ENCODE measurements around the gene PAMR1.

DNA sequence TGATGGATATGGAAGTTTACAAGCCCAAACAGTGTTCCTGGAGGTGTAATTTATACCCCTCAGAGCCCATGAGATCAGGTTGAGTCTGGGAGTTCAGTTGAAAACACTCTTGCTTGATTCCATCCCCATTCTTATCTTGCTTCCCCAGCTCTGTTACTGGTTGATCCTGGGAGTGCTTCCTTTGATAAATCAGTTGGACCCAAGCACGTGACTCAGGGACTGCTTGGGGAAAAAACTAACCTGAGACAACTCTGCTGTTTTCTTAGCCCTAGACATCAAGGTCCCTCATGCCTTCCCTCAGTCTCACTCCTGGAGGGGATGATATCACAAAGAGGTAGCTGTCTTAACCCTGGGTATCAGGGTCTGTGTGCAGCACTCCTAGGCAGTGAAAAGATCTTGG lies 71.1 kb downstream of the PAMR1 start:
- TF ChIP-seq, protein P1, sequence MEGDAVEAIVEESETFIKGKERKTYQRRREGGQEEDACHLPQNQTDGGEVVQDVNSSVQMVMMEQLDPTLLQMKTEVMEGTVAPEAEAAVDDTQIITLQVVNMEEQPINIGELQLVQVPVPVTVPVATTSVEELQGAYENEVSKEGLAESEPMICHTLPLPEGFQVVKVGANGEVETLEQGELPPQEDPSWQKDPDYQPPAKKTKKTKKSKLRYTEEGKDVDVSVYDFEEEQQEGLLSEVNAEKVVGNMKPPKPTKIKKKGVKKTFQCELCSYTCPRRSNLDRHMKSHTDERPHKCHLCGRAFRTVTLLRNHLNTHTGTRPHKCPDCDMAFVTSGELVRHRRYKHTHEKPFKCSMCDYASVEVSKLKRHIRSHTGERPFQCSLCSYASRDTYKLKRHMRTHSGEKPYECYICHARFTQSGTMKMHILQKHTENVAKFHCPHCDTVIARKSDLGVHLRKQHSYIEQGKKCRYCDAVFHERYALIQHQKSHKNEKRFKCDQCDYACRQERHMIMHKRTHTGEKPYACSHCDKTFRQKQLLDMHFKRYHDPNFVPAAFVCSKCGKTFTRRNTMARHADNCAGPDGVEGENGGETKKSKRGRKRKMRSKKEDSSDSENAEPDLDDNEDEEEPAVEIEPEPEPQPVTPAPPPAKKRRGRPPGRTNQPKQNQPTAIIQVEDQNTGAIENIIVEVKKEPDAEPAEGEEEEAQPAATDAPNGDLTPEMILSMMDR (IDR thresholded peaks at IDR 0.05; ENCODE audit: control extremely low read depth in 1 of 3, insufficient read depth in 1 of 3, low read depth in 1 of 3, low read length in 3 of 3): no peak
- TF ChIP-seq EP300 (IDR thresholded peaks at IDR 0.05; ENCODE audit: borderline replicate concordance in 1 of 2, low read depth in 2 of 2, low read length in 2 of 2): no peak
- TF ChIP-seq SP1 (IDR thresholded peaks at IDR 0.05; ENCODE audit: low read depth, low read length): no peak
- TF ChIP-seq EZH2 (IDR thresholded peaks at IDR 0.05; ENCODE audit: low read depth, low read length, severe bottlenecking): no peak
- no peak for TF ChIP-seq POLR2A (IDR thresholded peaks at IDR 0.05; ENCODE audit: control extremely low read depth in 1 of 2, low read depth in 2 of 2, low read length in 2 of 2)
- TF ChIP-seq HDAC6 (IDR thresholded peaks at IDR 0.05; ENCODE audit: low read depth, low read length): no peak
- no peak for TF ChIP-seq PHF8 (conservative IDR thresholded peaks at IDR 0.05; ENCODE audit: low read depth, low read length)
- TF ChIP-seq, protein P2, sequence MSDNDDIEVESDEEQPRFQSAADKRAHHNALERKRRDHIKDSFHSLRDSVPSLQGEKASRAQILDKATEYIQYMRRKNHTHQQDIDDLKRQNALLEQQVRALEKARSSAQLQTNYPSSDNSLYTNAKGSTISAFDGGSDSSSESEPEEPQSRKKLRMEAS (IDR thresholded peaks at IDR 0.05): no peak
- TF ChIP-seq CBX5 (IDR thresholded peaks at IDR 0.05; ENCODE audit: low read depth, low read length): no peak
- no peak for TF ChIP-seq SUZ12 (IDR thresholded peaks at IDR 0.05; ENCODE audit: low read length)
- no peak for TF ChIP-seq GABPA (IDR thresholded peaks at IDR 0.05; ENCODE audit: borderline replicate concordance, insufficient read depth, low read length)
- TF ChIP-seq POLR2AphosphoS5 (IDR thresholded peaks at IDR 0.05; ENCODE audit: low read depth, low read length): no peak
- TF ChIP-seq, protein P3, sequence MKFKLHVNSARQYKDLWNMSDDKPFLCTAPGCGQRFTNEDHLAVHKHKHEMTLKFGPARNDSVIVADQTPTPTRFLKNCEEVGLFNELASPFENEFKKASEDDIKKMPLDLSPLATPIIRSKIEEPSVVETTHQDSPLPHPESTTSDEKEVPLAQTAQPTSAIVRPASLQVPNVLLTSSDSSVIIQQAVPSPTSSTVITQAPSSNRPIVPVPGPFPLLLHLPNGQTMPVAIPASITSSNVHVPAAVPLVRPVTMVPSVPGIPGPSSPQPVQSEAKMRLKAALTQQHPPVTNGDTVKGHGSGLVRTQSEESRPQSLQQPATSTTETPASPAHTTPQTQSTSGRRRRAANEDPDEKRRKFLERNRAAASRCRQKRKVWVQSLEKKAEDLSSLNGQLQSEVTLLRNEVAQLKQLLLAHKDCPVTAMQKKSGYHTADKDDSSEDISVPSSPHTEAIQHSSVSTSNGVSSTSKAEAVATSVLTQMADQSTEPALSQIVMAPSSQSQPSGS (IDR thresholded peaks at IDR 0.05; ENCODE audit: low read length): no peak

All from H1 (cell line).